ENCODE results near the gene STOM.

The STOM gene

DNA sequence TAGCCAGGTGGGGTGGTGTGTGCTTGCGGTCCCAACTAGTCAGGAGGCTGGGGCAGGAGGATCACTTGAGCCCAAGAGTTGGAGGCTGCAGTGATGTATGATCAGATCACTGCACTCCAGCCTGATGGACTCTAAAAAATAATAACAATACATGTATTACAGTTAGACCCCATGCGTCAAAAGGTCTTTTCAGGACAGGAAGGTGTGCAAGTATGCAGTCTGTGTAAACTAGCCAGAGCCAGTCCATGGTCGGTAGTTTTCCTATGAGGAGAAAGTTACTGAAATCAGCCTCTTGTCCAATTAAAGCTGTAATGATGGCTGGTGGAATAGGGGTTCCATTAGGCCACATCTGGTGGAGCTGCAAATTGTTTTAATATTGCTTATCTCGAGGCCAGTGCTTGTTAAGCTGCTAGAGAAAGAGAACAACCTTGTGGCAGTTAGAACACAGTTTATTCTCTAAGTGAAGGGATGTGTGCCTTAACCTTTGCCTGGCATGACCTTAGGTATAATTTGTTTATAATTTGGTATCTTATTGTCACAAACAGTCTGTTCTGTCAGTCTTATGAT, 1.5 kb upstream of the STOM start:
- no peak for DNase-seq (ENCODE audit: low read depth)

GRCh38 chr9:121368745-121369144, 1.3 kb downstream of the STOM start:
- DNase-seq (ENCODE audit: low read depth) = no peak

DNA sequence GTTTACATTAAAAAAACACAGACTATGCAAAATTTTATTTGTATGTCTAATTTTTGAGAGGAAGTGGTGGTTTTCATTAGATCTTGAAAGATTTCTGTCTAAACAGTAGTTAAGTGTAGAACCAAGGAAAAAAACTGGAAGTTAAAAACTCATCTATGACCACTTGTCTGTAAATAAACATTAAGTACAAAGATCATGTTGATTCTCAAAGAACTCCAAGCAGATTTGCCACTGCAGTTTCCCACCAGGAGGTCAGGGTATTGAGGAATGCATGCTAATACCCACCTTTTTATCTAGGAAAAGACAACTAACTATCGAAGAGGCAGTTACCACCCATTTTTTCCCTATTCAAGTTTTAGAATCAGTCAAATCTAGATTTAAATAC, 1.9 kb downstream of the STOM start:
- DNase-seq (ENCODE audit: low read depth) = no peak

DNA sequence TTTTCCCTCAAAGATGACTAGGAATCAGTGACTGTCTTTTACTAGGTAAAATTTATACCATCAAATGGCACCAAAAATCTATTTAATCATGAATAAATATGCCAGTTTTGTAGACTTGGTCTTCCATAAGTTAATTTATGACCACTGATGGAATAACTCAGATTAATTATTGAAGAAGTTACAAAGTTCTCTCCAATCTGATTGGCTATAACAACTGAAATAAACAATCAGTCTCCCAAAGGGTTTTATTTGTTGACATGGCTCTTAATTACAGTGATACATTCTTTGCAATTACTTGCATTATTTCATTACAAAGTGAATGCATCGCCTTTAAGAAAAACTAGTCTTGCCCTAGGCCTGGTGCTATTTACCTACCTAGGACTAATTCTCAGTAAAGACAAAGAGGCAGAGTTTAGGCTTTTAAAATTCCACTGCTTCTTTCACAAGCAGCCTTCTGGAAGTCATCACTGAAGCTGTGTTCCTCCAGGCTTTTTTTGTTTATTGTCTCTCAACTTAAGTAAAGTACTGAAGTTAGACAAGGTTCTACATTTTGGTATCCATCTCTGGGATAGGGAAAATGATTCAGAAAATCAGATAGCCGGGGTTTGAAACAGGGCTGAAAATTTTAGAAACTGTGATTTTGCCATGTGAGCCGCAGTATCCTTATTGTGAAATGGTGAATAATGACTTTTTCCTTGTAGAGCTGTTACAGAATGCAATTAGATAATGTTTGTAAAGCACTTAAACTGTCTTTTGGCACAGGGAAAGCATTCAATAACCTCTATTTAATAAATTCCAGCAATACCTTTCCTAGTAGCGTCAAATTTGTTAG, 2.5 kb downstream of the STOM start:
- no peak for DNase-seq (ENCODE audit: low read depth)

- DNase-seq (ENCODE audit: low read depth) = no peak
Measured at GRCh38 chr9:121366611-121367192, 3.3 kb downstream of the STOM start.

GRCh38 chr9:121365564-121365963, 4.5 kb downstream of the STOM start:
- no peak for DNase-seq (ENCODE audit: low read depth)

DNA sequence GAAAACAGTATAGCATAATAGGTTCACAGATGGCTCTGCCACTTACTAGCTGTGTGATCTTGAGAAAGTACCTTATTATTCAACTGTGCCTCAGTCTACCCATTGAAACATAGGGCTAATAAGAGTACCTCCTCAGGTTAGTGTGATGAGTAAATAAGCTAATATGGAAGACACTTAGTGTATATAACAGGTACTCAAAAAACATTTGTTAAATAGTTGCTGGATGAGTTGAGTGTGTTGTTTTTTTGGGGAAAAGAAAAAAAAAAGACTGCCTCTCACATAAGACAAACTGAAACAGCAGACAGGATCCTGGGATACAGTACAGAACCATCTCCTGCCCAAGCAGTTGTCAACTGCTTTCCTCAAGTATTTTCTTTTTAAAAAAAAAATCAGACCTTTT, 5.2 kb downstream of the STOM start:
- no peak for DNase-seq (ENCODE audit: low read depth)

GRCh38 chr9:121364077-121364476, 6.0 kb downstream of the STOM start:
- no peak for DNase-seq (ENCODE audit: low read depth)

- no peak for DNase-seq (ENCODE audit: low read depth)
Measured at GRCh38 chr9:121363622-121363961, 6.5 kb downstream of the STOM start.

DNA sequence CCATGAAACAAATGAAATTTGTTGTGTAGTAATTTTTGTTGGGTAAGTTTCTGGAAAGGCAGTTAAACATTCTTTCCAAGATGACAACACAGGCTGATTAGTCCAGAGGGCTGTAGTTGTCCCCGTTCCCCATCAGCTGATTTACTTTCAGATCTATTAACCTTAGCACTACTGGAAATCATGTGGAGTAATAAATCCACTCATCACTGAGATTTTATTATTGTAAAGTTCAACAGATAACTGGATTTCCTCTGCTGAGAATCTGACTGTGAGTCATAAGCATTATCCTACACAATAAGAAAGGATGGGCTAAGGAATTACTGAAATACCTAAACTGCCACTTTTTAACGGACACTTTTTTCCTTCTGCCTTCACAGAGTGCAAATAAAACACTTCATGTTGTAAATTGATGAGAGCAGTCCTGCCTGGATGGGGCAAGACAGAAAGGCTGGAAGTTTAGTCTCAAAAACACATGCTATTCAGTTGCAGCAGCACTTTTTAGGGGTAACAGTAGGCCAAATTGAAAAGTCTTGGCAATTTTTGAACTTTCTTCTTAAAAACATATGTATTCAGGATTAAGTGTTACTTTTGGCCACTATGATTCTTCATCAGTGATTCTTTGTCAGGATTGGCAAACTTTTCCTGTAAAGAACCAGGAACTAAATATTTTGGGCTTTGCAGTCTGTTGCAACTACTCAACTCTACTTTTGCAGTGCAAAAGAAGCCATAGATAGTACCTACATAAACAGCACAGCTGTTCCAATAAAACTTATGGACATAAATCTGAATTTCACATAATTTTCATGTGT, 7.0 kb downstream of the STOM start:
- DNase-seq (ENCODE audit: low read depth) = no peak

GRCh38 chr9:121360601-121361374, 9.3 kb downstream of the STOM start:
- DNase-seq (ENCODE audit: low read depth) = no peak

- no peak for DNase-seq (ENCODE audit: low read depth)
Measured at GRCh38 chr9:121359351-121360294, 10.4 kb downstream of the STOM start.

- DNase-seq (ENCODE audit: low read depth) = no peak
Measured at GRCh38 chr9:121358751-121359150, 11.3 kb downstream of the STOM start.

DNA sequence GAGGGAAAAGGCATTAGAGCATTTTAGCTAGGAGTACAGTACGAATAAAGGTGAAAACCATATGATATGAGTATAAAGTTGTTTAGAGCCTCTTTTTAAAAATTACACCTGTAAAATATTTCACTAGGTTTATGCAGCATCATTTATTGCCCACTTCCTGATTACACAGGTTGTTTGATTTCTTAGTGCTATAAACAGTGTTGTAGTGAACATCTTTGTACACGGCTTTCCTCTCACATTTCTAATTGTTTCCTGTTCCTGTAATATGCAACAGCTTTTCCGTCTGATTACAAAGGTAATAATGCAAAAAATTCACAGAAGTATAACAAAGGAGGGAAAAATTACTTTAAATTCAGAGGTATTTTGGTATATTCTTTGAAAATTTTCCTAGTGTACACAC, 13.0 kb downstream of the STOM start:
- no peak for DNase-seq (ENCODE audit: low read depth)

GRCh38 chr9:121354762-121355161, 15.3 kb downstream of the STOM start:
- no peak for DNase-seq (ENCODE audit: low read depth)

DNA sequence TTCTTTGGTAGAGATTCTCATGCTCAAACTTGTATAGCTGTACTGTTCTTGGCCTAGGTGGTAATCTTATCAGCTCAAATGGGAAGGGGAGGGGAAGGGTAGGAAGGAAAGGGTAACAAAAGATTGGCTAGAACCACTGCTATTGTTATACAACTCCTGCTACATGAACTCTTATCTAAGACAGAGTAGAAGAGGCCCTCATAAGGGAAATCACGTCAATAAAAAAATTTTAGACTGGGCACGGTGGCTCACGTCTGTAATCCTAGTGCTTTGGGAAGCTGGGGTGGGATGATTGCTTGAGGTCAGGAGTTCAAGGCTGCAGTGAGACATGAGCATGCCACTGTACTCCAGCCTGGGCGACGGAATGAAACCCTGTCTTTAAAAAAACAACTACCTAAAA, 15.9 kb downstream of the STOM start:
- DNase-seq (ENCODE audit: low read depth) = no peak

DNA sequence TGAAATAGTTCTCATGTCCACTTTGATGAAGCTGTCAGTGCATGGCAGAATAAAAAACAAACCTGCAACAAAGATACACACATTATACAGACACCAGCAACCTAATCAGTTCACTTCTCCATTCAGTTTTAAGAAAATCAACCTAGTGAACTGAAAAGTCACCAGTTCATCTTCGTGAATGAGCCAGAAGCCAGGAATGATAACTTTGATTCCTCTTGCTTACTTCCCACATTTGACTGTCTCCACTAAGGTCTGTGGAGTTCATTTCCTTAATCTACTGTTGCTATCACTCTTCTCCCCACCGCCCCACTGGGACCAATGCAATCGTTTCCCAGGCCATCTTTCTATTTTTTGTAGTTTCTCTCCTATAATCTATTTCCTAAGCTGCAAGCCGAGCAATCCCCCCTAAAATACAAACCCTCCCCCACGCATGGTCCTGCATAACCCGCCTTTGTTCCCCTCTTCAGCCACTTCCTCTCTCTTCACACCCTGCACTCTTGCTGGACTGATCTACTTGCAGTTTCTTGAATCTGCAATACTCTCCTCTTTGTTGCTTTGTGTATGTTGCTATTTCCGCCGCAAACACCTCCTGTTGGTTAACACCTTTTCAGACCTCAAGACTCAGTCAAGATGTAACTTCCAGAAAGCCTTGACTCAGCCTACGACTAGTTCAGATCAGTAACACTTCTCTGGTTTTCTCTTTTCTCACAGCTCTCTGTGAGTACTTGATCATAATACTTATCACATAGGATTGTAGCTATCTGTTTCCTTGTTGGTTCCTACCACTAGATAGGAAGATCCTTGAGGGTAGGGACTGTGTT, 16.6 kb downstream of the STOM start:
- DNase-seq (ENCODE audit: low read depth) = peak; percentile 28

DNA sequence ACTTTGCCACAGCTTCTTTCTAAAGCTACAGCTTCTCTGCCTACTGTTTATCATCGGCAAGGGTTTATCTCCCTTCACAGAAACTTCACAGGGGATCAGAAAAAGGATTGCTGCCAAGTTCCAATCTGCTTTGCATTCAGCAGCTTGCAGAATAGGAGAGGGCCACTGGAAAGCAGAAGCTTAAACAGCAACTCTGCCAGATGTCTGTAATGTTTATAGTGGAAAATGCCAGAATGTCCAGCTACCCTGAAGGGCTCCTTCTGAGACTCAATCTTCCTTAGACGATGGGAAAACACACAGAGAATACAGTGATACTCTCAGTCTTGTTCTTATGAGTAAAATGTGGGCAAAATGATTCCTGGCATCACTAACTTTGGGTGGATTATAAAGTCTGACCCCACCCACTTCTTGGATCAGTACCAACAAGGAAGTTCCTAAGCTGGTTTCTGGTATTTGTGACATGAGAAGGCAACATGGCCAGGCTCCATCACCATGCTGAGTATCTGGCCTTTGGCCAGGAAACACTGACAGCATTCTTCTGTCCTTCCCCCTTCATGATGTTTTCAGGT, 19.0 kb downstream of the STOM start:
- DNase-seq (ENCODE audit: low read depth) = no peak

- no peak for DNase-seq (ENCODE audit: low read depth)
Measured at GRCh38 chr9:121350036-121350435, 20.0 kb downstream of the STOM start.

DNA sequence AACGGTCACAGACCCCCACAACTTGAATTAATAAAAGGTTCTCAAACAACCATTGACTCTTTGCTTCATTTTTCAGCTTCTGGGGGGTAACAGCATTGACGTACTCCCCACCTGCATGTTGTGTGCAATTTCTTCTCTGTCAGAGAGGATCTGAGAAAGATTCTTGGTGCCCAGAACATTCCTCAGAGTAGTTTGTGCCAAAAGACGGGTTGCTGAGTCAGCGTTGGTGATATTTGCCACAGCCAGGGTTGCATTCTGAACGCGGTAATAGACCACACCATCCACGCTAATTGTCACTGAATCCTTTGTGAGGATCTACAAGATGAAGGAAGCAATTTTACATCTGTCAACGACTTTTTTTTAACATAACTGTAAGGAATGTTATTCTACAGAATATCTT, 21.0 kb downstream of the STOM start:
- DNase-seq (ENCODE audit: low read depth) = no peak
